ENCODE measurements around the gene VWA7. TPM values are rescaled to one million over a fixed set of nuclear protein-coding genes. Genes with fewer than 3 reads are reported as not detected.
A peak's percentile ranks its signal among the peaks of the same experiment; 100 is the strongest.
"Not testable (repeated sequence)": the region's sequence is repeated elsewhere in the genome, so short reads cannot be mapped to it uniquely, and the experiment has no call there.

Gene VWA7
- total RNA-seq (2014; rRNA removed; shearing (Covaris generic)): 0.44 and 2.1 TPM in 2 replicates

GRCh38 chr6:31776989-31777666 is at the start of gene VWA7:
Gene VWA7 (minus strand): TSS chr6:31777328. CDS start chr6:31776779, 549 bp downstream.
- Histone ChIP-seq H3K36me3 (replicated peaks; ENCODE audit: control insufficient read depth, insufficient read depth, low read length) (peaks cover 13% of the 10 kb centered on the region), H3K27me3 (ENCODE audit: control insufficient read depth, insufficient read depth, low read length) (no peaks in the 10 kb centered on the region), H3K4me3 (ENCODE audit: insufficient read depth, low read depth, low read length) (no peak within 1 kb of the TSS)
- peak; percentile 84 for DNase-seq

GRCh38 chr6:31826793-31827285 is 49.7 kb upstream of the VWA7 start:
- DNase-seq: peak; percentile 77
- Histone ChIP-seq H3K4me3 (ENCODE audit: insufficient read depth, low read depth, low read length) (peak overlapping the region; percentile 28), H3K27me3 (ENCODE audit: control insufficient read depth, insufficient read depth, low read length) (no peaks in the 10 kb centered on the region), H3K36me3 (replicated peaks; ENCODE audit: control insufficient read depth, insufficient read depth, low read length) (no peaks in the 10 kb centered on the region)

DNA sequence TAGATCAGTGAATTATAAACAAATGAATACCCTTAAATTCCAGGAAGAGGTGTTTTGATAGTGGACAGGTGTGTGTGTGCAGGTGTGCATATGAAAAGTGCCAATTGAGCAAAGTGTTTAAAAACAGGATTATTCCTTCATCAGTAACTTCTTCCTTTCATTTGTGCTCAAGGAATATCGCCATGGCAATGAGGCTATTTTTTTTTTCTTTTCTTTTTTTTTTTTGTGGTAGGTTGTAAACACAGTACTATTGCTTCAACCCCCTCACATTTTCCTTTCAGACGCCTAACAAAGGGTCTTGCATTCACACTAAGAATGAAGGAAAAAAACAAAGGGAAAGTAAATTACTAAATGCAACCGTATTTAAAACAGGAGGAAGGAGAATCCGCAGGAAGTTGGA is 48.4 kb upstream of the VWA7 start:
- no peak for DNase-seq
- no peak overlapping the region for H3K4me3 ChIP-seq (ENCODE audit: insufficient read depth, low read depth, low read length)
- no peaks in the 10 kb centered on the region for H3K27me3 ChIP-seq (ENCODE audit: control insufficient read depth, insufficient read depth, low read length)
- H3K36me3 ChIP-seq (replicated peaks; ENCODE audit: control insufficient read depth, insufficient read depth, low read length): no peaks in the 10 kb centered on the region

GRCh38 chr6:31823592-31824196 is 46.6 kb upstream of the VWA7 start:
- H3K27me3 ChIP-seq (ENCODE audit: control insufficient read depth, insufficient read depth, low read length); DNase-seq; H3K4me3 ChIP-seq (ENCODE audit: insufficient read depth, low read depth, low read length); H3K36me3 ChIP-seq (replicated peaks; ENCODE audit: control insufficient read depth, insufficient read depth, low read length): not testable (repeated sequence)

DNA sequence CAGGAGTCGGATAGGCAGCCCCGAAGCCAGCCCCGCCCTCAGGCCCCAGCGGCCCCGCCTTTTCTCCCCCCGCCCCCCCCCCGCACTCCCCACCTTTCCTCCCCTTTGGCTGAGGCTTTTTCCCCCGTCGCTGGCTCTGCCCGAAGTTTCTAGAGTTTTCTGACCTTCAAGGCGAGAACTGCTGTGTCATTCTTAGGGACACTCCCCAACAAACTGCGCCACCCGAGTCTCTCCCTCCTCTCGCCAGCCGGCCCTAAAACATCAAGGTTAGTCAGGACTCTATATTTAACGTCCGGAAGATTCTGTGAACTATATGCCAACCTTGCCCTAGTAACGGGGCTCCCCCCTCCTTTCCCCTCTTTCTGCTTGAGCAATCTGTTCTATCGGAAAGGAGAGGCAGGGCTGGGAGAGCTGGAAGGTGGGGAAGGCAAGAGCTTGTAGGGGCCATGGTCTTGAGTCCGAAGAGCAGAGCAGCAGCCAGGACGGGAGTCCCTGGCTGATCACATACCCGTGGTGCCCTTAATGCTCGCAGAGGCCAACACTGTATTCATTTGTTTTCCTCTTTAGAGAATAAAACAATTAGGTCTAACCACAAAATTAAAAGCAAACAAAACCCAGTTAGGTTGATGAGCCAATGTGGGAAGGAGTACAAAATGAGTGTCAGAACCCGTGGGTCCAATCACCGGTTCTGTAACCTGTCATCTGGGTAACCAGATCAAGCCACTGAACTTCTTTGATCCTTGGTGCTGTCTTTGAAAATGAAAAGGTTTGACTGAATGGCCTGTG is 45.1 kb upstream of the VWA7 start:
- peak; percentile 90 for DNase-seq
- Histone ChIP-seq H3K27me3 (ENCODE audit: control insufficient read depth, insufficient read depth, low read length) (no peaks in the 10 kb centered on the region), H3K4me3 (ENCODE audit: insufficient read depth, low read depth, low read length) (peak overlapping the region; percentile 67), H3K36me3 (replicated peaks; ENCODE audit: control insufficient read depth, insufficient read depth, low read length) (no peaks in the 10 kb centered on the region)

- Histone ChIP-seq H3K4me3 (ENCODE audit: insufficient read depth, low read depth, low read length) (peak overlapping the region; percentile 67), H3K27me3 (ENCODE audit: control insufficient read depth, insufficient read depth, low read length) (no peaks in the 10 kb centered on the region), H3K36me3 (replicated peaks; ENCODE audit: control insufficient read depth, insufficient read depth, low read length) (no peaks in the 10 kb centered on the region)
- DNase-seq: peak; percentile 86
These were observed 44.3 kb upstream of the VWA7 start for GRCh38 chr6:31821301-31822035.

- H3K27me3 ChIP-seq (ENCODE audit: control insufficient read depth, insufficient read depth, low read length); H3K4me3 ChIP-seq (ENCODE audit: insufficient read depth, low read depth, low read length); H3K36me3 ChIP-seq (replicated peaks; ENCODE audit: control insufficient read depth, insufficient read depth, low read length); DNase-seq: not testable (repeated sequence)
These were observed 43.3 kb upstream of the VWA7 start for GRCh38 chr6:31820399-31820798.

DNA sequence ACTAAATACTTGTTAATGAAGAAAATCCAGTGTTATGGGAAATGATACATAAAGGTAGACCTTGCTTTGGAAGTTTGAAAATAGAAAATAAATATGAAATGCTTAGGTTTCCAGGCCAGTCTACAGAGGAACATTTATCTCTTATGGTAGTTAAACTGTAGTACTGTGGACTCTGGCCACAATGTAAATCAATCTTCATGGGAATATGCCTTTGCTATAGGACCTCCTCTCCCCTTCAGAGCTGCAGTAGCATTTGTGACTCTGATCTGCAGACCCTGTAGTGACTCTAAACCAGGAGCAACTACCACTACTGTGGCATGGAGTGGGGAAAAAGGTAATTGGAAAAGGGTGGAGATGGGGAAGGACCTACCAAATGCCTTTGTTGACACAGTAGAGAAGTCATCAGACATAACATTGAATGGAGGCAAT is 42.8 kb upstream of the VWA7 start:
- no peaks in the 10 kb centered on the region for H3K36me3 ChIP-seq (replicated peaks; ENCODE audit: control insufficient read depth, insufficient read depth, low read length)

DNA sequence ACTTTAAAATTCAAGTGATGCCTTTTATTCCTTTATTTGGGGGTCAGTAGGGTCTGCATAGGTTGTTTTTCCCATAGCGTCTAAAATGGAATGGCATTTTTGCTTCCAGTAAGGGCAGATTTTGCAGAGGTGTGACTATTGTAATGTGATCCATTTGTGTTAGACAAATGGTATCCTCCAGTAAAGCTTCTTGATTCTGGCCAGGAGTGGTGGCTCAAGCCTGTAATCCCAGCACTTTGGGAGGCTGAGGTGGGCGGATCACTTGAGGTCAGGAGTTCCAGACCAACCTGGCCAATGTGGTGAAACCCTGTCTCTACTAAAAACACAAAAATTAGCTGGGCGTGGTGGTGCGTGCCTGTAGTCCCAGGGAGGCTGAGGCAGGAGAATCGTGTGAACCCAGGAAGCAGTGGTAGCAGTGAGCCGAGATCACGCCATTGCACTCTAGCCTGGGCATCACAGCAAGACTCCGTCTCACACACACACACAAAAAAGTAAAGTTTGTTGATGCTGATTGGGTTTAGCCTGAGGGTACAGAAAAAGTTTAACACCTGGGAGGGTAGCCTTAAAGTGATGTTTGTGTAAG is 40.9 kb upstream of the VWA7 start:
- DNase-seq; H3K36me3 ChIP-seq (replicated peaks; ENCODE audit: control insufficient read depth, insufficient read depth, low read length); H3K27me3 ChIP-seq (ENCODE audit: control insufficient read depth, insufficient read depth, low read length): not testable (repeated sequence)
- peak overlapping the region; percentile 3; the same call in 1 of the 2 replicates for H3K4me3 ChIP-seq (ENCODE audit: insufficient read depth, low read depth, low read length)

More for the DNA sequence above, 42.8 kb upstream of the VWA7 start:
- H3K4me3 ChIP-seq (ENCODE audit: insufficient read depth, low read depth, low read length): no peak overlapping the region
- H3K27me3 ChIP-seq (ENCODE audit: control insufficient read depth, insufficient read depth, low read length): no peaks in the 10 kb centered on the region
- no peak for DNase-seq

DNA sequence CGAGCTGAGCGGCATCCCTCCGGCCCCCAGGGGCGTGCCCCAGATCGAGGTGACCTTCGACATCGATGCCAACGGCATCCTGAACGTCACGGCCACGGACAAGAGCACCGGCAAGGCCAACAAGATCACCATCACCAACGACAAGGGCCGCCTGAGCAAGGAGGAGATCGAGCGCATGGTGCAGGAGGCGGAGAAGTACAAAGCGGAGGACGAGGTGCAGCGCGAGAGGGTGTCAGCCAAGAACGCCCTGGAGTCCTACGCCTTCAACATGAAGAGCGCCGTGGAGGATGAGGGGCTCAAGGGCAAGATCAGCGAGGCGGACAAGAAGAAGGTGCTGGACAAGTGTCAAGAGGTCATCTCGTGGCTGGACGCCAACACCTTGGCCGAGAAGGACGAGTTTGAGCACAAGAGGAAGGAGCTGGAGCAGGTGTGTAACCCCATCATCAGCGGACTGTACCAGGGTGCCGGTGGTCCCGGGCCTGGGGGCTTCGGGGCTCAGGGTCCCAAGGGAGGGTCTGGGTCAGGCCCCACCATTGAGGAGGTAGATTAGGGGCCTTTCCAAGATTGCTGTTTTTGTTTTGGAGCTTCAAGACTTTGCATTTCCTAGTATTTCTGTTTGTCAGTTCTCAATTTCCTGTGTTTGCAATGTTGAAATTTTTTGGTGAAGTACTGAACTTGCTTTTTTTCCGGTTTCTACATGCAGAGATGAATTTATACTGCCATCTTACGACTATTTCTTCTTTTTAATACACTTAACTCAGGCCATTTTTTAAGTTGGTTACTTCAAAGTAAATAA is 40.2 kb upstream of the VWA7 start:
- H3K4me3 ChIP-seq (ENCODE audit: insufficient read depth, low read depth, low read length); H3K36me3 ChIP-seq (replicated peaks; ENCODE audit: control insufficient read depth, insufficient read depth, low read length): not testable (repeated sequence)

DNA sequence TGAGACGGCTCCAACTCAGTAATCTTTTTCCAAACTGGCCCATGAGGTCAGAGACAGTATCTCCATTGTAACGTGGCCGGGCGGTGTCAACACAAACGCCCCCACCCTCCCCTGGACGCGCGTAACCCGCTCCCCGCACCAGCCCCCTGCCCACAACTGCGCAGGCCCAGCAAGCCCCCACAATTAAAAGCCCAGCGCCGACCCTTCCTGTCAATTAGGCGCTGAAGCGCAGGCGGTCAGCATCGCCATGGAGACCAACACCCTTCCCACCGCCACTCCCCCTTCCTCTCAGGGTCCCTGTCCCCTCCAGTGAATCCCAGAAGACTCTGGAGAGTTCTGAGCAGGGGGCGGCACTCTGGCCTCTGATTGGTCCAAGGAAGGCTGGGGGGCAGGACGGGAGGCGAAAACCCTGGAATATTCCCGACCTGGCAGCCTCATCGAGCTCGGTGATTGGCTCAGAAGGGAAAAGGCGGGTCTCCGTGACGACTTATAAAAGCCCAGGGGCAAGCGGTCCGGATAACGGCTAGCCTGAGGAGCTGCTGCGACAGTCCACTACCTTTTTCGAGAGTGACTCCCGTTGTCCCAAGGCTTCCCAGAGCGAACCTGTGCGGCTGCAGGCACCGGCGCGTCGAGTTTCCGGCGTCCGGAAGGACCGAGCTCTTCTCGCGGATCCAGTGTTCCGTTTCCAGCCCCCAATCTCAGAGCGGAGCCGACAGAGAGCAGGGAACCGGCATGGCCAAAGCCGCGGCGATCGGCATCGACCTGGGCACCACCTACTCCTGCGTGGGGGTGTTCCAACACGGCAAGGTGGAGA is 38.1 kb upstream of the VWA7 start, which contains the start of the genes HSPA1A and HSPA1L:
TSS of gene HSPA1A (plus strand) at position 519 of the 814 bp plus-strand sequence. CDS start at position 733, 214 bp downstream.
TSS of gene HSPA1L (minus strand) at position 259 of the 814 bp plus-strand sequence. CDS start 3,311 bp downstream, outside the sequence.
- peak; percentile 96 for DNase-seq
- Histone ChIP-seq H3K36me3 (replicated peaks; ENCODE audit: control insufficient read depth, insufficient read depth, low read length) (no peaks in the 10 kb centered on the region), H3K4me3 (ENCODE audit: insufficient read depth, low read depth, low read length) (peak within 1 kb of the TSS; percentile 69), H3K27me3 (ENCODE audit: control insufficient read depth, insufficient read depth, low read length) (no peaks in the 10 kb centered on the region)

More for the DNA sequence above, 40.2 kb upstream of the VWA7 start:
- H3K27me3 ChIP-seq (ENCODE audit: control insufficient read depth, insufficient read depth, low read length); DNase-seq: not testable (repeated sequence)

- Histone ChIP-seq H3K36me3 (replicated peaks; ENCODE audit: control insufficient read depth, insufficient read depth, low read length) (no peaks in the 10 kb centered on the region), H3K4me3 (ENCODE audit: insufficient read depth, low read depth, low read length) (peak overlapping the region; percentile 51), H3K27me3 (ENCODE audit: control insufficient read depth, insufficient read depth, low read length) (no peaks in the 10 kb centered on the region)
- DNase-seq: peak; percentile 96
These were observed 37.5 kb upstream of the VWA7 start for GRCh38 chr6:31814677-31815024.

Measured in H7 (cell line).